ENCODE measurements around the gene LRRC71.

GRCh38 chr1:156881101-156881500, 39.3 kb upstream of the LRRC71 start:
- TF ChIP-seq ELF1 (IDR thresholded peaks at IDR 0.05) = no peak
- TF ChIP-seq CTCF (IDR thresholded peaks at IDR 0.05) = no peak
- TF ChIP-seq EP300 (IDR thresholded peaks at IDR 0.05; ENCODE audit: borderline replicate concordance in 1 of 2, low read depth in 1 of 2, low read length in 1 of 2) = no peak
- TF ChIP-seq FOSL2 (IDR thresholded peaks at IDR 0.05; ENCODE audit: borderline replicate concordance, low read depth) = no peak
- no peak for TF ChIP-seq SMC3 (IDR thresholded peaks at IDR 0.05; ENCODE audit: low read depth, low read length)
- TF ChIP-seq TCF12 (IDR thresholded peaks at IDR 0.05) = no peak
- TF ChIP-seq, protein P1, sequence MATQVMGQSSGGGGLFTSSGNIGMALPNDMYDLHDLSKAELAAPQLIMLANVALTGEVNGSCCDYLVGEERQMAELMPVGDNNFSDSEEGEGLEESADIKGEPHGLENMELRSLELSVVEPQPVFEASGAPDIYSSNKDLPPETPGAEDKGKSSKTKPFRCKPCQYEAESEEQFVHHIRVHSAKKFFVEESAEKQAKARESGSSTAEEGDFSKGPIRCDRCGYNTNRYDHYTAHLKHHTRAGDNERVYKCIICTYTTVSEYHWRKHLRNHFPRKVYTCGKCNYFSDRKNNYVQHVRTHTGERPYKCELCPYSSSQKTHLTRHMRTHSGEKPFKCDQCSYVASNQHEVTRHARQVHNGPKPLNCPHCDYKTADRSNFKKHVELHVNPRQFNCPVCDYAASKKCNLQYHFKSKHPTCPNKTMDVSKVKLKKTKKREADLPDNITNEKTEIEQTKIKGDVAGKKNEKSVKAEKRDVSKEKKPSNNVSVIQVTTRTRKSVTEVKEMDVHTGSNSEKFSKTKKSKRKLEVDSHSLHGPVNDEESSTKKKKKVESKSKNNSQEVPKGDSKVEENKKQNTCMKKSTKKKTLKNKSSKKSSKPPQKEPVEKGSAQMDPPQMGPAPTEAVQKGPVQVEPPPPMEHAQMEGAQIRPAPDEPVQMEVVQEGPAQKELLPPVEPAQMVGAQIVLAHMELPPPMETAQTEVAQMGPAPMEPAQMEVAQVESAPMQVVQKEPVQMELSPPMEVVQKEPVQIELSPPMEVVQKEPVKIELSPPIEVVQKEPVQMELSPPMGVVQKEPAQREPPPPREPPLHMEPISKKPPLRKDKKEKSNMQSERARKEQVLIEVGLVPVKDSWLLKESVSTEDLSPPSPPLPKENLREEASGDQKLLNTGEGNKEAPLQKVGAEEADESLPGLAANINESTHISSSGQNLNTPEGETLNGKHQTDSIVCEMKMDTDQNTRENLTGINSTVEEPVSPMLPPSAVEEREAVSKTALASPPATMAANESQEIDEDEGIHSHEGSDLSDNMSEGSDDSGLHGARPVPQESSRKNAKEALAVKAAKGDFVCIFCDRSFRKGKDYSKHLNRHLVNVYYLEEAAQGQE (IDR thresholded peaks at IDR 0.05; ENCODE audit: low read depth, low read length) = no peak
- TF ChIP-seq JUND (IDR thresholded peaks at IDR 0.05) = no peak
- TF ChIP-seq RXRA (IDR thresholded peaks at IDR 0.05; ENCODE audit: borderline replicate concordance, low read depth) = no peak
